H1 (cell line): Measurements from ENCODE around the gene ARFGEF3. TPM values are rescaled to one million over a fixed set of nuclear protein-coding genes. Genes with fewer than 3 reads are reported as not detected.

ENCODE experiments used
- RNF2 ChIP-seq: fragments of 200-900, 300-1000 bp; sonication (generic); IDR thresholded peaks from 2 replicates; pipeline ENCODE4 v1.7.1; 2016; ENCODE audit warnings: borderline replicate concordance, low read depth, mild to moderate bottlenecking, antibody characterized with exemption, low read length; ENCODE audit not compliant: poor library complexity, severe bottlenecking; ENCODE audit errors: missing control alignments
- SP1 ChIP-seq: IDR thresholded peaks from 2 replicates; pipeline ENCODE4 v1.6.1; 2011; ENCODE audit warnings: low read depth, low read length
- SP2 ChIP-seq: IDR thresholded peaks from 2 replicates; pipeline ENCODE4 v1.6.1; 2012; ENCODE audit warnings: mild to moderate bottlenecking, low read length, inconsistent platforms
- ZNF274 ChIP-seq: IDR thresholded peaks from 2 replicates; pipeline ENCODE4 v1.7.0; 2012; ENCODE audit warnings: low read length, borderline replicate concordance; ENCODE audit errors: extremely low read depth
- polyA plus RNA-seq, 7 experiments: library from polyadenylated mRNA; depleted of rRNA in 3 of 7; stranded (reverse) in 5 of 7; unstranded in 2 of 7; fragments of >200 nt in 5 of 7; fragments of 200-250 nt in 2 of 7; gene quantifications; 1 replicate in 5 of 7; 2 replicates in 1 of 7; 4 replicates in 1 of 7; pipeline versions ENCODE4 v1.2.1 to v1.2.3, GENCODE V29; 2011 to 2013; ENCODE audit warnings: missing spikeins in 2 of 7, mixed read lengths in 2 of 7
- total RNA-seq: library from RNA; stranded (reverse); fragmentation: NEBNext Ultra II Directional; extraction: Animal tissue kit (Norgen Biotek cat#: 25700); gene quantifications from 2 replicates; pipeline ENCODE4 v1.2.1, GENCODE V29; 2021
- TF ChIP-seq, protein P1 (sequence below): fragments of 300-600 bp; sonication (generic); IDR thresholded peaks from 2 replicates; pipeline ENCODE4 v1.7.1; 2012; ENCODE audit warnings: low read length, moderate library complexity, mild to moderate bottlenecking, inconsistent platforms; ENCODE audit not compliant: insufficient replicate concordance
- TF ChIP-seq, protein P2 (sequence below): IDR thresholded peaks from 2 replicates; pipeline ENCODE4 v1.6.1; 2012; ENCODE audit warnings: low read length, inconsistent platforms

ARFGEF3 gene
- total and polyA plus RNA-seq, 2 of the 8 experiments (the other 6 are each of a cell fraction or from before 2014, with no cell fraction given) = 5.8 to 23.2 TPM

DNA sequence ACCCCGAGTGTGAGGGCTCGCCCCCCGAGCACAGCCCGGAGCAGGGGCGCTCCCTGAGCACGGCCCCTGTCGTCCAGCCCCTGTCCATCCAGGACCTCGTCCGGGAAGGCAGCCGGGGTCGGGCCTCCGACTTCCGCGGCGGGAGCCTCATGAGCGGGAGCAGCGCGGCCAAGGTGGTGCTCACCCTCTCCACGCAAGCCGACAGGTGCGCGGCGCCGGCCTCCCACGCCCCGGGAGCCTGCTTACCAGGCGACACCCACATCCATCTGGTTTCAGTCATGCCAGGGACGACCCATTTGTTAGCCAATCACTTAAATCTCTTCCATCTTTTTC, 130.1 kb downstream of the ARFGEF3 start (continued):
- TF ChIP-seq, protein P1, sequence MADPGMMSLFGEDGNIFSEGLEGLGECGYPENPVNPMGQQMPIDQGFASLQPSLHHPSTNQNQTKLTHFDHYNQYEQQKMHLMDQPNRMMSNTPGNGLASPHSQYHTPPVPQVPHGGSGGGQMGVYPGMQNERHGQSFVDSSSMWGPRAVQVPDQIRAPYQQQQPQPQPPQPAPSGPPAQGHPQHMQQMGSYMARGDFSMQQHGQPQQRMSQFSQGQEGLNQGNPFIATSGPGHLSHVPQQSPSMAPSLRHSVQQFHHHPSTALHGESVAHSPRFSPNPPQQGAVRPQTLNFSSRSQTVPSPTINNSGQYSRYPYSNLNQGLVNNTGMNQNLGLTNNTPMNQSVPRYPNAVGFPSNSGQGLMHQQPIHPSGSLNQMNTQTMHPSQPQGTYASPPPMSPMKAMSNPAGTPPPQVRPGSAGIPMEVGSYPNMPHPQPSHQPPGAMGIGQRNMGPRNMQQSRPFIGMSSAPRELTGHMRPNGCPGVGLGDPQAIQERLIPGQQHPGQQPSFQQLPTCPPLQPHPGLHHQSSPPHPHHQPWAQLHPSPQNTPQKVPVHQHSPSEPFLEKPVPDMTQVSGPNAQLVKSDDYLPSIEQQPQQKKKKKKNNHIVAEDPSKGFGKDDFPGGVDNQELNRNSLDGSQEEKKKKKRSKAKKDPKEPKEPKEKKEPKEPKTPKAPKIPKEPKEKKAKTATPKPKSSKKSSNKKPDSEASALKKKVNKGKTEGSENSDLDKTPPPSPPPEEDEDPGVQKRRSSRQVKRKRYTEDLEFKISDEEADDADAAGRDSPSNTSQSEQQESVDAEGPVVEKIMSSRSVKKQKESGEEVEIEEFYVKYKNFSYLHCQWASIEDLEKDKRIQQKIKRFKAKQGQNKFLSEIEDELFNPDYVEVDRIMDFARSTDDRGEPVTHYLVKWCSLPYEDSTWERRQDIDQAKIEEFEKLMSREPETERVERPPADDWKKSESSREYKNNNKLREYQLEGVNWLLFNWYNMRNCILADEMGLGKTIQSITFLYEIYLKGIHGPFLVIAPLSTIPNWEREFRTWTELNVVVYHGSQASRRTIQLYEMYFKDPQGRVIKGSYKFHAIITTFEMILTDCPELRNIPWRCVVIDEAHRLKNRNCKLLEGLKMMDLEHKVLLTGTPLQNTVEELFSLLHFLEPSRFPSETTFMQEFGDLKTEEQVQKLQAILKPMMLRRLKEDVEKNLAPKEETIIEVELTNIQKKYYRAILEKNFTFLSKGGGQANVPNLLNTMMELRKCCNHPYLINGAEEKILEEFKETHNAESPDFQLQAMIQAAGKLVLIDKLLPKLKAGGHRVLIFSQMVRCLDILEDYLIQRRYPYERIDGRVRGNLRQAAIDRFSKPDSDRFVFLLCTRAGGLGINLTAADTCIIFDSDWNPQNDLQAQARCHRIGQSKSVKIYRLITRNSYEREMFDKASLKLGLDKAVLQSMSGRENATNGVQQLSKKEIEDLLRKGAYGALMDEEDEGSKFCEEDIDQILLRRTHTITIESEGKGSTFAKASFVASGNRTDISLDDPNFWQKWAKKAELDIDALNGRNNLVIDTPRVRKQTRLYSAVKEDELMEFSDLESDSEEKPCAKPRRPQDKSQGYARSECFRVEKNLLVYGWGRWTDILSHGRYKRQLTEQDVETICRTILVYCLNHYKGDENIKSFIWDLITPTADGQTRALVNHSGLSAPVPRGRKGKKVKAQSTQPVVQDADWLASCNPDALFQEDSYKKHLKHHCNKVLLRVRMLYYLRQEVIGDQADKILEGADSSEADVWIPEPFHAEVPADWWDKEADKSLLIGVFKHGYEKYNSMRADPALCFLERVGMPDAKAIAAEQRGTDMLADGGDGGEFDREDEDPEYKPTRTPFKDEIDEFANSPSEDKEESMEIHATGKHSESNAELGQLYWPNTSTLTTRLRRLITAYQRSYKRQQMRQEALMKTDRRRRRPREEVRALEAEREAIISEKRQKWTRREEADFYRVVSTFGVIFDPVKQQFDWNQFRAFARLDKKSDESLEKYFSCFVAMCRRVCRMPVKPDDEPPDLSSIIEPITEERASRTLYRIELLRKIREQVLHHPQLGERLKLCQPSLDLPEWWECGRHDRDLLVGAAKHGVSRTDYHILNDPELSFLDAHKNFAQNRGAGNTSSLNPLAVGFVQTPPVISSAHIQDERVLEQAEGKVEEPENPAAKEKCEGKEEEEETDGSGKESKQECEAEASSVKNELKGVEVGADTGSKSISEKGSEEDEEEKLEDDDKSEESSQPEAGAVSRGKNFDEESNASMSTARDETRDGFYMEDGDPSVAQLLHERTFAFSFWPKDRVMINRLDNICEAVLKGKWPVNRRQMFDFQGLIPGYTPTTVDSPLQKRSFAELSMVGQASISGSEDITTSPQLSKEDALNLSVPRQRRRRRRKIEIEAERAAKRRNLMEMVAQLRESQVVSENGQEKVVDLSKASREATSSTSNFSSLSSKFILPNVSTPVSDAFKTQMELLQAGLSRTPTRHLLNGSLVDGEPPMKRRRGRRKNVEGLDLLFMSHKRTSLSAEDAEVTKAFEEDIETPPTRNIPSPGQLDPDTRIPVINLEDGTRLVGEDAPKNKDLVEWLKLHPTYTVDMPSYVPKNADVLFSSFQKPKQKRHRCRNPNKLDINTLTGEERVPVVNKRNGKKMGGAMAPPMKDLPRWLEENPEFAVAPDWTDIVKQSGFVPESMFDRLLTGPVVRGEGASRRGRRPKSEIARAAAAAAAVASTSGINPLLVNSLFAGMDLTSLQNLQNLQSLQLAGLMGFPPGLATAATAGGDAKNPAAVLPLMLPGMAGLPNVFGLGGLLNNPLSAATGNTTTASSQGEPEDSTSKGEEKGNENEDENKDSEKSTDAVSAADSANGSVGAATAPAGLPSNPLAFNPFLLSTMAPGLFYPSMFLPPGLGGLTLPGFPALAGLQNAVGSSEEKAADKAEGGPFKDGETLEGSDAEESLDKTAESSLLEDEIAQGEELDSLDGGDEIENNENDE = no peak
- no peak for TF ChIP-seq SP2
- TF ChIP-seq SP1 = no peak
- TF ChIP-seq ZNF274 = no peak
- no peak for TF ChIP-seq RNF2
- TF ChIP-seq, protein P2, sequence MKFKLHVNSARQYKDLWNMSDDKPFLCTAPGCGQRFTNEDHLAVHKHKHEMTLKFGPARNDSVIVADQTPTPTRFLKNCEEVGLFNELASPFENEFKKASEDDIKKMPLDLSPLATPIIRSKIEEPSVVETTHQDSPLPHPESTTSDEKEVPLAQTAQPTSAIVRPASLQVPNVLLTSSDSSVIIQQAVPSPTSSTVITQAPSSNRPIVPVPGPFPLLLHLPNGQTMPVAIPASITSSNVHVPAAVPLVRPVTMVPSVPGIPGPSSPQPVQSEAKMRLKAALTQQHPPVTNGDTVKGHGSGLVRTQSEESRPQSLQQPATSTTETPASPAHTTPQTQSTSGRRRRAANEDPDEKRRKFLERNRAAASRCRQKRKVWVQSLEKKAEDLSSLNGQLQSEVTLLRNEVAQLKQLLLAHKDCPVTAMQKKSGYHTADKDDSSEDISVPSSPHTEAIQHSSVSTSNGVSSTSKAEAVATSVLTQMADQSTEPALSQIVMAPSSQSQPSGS = no peak
